Stimulated activated CD8-positive, alpha-beta memory T cell treated with anti-CD3 and anti-CD28 coated beads, Interleukin-7, amount 100 ng/mL, for 48 hours (primary cell): Measurements from ENCODE around the gene JARID2.

Experiments
- DNase-seq, 2 donors: peaks; one replicate each; pipeline ENCODE4 v3.0.0-alpha.2; 2020; ENCODE audit warnings: low read depth in 1 of 2; ENCODE audit errors: extremely low read depth in 1 of 2

The JARID2 gene

GRCh38 chr6:15500078-15500740, 254.3 kb downstream of the JARID2 start:
- DNase-seq, result no peak

DNA sequence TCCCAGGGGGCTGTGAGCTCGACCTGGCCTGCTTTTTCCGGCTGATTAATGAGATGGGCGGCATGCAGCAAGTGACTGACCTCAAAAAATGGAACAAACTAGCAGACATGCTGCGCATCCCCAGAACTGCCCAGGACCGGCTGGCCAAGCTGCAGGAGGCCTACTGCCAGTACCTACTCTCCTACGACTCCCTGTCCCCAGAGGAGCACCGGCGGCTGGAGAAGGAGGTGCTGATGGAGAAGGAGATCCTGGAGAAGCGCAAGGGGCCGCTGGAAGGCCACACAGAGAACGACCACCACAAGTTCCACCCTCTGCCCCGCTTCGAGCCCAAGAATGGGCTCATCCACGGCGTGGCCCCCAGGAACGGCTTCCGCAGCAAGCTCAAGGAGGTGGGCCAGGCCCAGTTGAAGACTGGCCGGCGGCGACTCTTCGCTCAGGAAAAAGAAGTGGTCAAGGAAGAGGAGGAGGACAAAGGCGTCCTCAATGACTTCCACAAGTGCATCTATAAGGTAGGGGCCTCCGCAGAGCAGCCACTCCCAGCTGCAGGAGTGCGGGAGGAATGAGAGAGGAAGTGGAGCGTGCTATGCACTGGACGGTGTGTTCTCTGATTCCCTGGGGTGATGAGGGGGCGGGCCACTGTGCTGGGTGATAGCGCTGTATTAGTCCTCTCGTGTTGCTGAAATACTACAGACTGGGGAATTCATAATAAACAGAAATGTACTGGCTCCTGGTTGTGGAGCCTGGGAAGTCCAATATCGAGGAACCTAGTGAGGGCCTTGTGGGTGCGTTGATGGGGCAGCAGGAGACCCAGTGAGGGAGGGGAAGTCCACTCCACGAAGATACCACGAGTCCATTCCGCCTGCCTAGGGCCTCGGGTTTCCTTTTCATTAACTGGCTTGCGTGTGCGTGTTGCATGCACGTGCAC, 255.3 kb downstream of the JARID2 start:
- no peak for DNase-seq

DNA sequence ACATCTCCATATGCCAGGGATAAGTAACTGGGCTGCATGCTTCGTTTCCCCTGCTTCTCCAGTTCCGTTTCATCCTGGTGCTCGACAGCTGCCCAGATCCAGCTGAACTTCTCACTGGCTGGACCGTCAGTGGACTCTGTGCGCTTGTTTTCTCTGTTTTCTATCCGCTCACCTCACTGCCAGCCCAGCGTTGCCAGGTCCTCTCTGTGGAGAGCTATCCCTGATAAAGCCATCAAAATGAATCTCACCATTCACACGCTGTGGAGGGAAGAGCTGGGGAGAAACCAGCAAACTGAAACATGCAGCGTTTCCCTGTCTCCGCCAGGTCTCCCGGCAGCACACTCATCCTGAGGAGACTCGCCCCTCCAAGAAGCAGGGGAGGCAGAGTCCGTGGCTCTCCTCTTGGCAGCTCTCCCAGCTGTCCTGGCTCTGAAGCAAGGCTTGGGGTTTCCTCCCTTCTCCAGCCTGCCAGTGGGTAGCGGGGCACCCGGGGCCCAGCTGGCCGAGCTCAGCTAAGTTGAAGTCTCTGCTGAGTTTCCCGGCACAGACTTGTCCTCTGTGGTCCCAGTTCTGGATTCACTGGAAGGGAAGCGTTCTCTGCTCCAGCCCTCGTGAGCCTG, 256.1 kb downstream of the JARID2 start:
- no peak for DNase-seq

- DNase-seq, result no peak
Measured at GRCh38 chr6:15502446-15503345, 256.8 kb downstream of the JARID2 start.

DNA sequence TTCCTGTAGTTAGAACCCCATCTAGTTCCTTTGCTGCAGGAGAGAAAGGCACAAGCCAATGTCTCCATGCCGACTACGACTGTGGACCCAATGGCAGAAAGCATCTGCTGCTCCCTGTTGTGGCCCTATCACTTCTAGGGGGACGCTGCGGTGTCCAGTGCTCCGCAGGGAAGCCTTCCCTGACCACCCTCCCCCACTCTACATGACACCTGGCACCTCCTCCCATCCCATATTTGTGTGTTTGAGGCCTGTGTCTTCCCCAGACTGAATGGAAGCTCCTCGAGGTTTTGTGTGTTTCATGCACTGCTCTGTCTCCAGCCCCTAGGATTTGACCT, 257.4 kb downstream of the JARID2 start:
- DNase-seq, result no peak

DNA sequence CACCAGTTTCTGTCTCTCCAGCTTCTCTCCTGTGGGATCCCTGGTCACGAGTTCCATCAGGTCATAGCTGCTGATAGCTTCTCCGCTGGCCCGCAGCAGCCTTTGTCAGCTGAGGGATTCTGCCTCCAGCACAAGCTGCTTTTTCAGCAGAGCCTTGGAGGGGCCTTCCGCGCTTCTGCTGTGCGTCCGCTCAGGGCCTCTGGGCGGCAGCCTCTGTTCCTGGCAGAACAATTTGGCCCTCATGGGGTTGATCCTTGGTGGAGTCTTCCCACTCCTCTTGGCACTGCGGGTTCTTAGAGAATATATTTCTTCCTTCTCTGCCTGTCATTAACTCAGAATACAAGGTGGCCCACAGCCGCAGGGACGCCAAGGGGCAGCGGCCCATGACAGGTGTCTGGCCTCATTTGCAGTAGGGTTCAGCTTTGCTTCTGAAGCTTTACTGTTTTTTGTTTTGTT, 258.2 kb downstream of the JARID2 start:
- DNase-seq, result no peak

DNA sequence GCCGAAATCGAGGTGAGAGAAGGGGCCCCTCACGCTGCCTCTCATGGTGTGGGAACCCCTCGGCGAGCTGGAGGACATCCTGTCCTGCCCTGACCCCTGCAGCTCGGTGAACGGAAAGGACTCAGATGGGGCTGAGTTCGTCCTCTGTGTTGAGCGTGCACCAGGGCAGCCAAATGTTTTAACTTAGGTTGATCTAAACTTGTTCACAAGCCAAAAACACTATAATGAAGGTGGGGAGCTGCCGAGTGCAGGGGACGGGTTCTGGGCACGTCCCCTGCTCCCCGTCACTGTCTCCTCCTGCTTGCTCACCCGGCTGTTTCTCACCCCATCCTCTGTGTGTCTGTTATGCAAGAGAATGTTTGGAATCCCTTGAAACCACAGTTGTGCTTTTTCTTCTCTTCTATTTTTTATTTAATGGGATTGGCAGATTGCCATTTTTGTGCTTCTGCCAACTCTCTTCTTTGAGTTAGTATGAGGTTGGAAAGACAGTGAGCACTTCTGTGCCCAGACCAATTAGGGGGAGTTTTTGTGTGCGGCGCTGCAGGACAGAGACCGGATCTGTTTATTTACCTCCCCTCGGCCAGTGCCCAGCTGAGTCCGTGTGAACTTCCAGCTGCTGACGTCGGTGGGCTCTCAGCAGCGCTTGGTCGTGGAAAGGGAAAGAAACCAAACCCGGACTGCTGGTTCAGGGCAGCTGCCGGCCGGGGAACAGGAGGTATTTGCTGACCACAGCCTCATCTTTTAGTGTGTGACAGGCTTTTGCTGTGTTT, 258.9 kb downstream of the JARID2 start:
- DNase-seq, result no peak

GRCh38 chr6:15505463-15505918, 259.6 kb downstream of the JARID2 start:
- DNase-seq, result no peak

GRCh38 chr6:15506066-15506465, 260.2 kb downstream of the JARID2 start:
- DNase-seq, result no peak

- DNase-seq, result no peak
Measured at GRCh38 chr6:15507221-15507620, 261.4 kb downstream of the JARID2 start.

DNA sequence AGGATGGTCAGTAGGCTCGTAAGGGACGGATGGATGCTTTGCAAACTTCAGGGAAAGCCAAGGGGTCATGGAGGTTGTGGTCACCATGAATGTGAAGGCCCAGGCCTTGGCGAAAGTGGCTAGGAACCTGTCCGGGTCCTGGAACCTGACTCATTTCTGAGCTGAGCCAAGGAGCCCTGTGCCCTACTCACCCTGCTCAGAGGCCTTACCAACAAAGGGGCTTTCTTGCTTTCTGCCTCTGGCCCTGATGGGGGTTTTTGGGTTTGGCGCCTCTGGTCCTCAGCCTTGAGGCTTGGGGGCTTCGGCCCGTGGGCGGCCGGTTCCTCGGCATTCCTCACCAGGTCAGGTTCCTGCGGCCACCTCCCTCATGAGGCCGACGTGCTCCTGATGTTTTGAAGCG, 261.9 kb downstream of the JARID2 start:
- no peak for DNase-seq

DNA sequence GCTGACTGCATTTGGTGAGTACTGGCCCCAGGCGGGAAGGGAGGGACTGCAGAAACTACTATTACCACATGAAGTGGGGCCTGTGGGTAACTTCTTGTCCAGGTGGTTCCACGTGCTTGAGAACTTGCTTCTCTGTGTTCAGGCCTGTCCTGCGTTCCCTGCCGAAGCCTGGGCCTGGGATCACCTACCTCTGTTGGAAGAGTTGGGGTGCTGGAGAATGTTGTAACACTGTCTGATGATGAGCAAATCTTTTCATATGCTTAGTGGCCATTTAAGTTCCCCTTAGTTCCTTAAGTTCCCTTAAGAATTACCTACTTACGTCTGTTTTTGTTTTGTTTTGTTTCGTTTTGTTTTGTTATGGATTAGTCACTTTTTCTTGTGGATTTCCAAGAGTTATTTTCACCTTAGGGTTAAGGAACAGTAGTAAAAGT, 262.6 kb downstream of the JARID2 start:
- no peak for DNase-seq

DNA sequence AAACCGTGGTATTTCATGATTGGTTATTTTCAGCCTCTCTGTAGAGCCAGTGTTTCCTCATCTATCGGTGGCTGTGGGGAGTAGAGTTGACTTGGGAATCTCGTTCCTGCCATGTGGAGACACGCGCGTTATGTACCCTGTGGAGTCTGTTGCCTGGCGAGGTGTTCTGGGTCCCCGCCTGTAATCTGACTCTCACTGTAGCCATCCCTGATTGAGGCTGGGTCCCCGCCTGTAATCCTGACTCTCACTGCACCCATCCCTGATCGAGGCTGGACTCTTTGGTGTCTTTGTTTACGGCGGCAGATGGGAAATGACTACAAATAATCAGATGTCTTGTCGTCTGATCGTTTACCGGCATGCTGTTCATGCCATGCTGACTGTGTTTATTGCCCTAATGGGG, 263.1 kb downstream of the JARID2 start:
- no peak for DNase-seq

GRCh38 chr6:15509335-15509933, 263.6 kb downstream of the JARID2 start:
- no peak for DNase-seq

GRCh38 chr6:15510121-15510520, 264.3 kb downstream of the JARID2 start:
- no peak for DNase-seq

DNA sequence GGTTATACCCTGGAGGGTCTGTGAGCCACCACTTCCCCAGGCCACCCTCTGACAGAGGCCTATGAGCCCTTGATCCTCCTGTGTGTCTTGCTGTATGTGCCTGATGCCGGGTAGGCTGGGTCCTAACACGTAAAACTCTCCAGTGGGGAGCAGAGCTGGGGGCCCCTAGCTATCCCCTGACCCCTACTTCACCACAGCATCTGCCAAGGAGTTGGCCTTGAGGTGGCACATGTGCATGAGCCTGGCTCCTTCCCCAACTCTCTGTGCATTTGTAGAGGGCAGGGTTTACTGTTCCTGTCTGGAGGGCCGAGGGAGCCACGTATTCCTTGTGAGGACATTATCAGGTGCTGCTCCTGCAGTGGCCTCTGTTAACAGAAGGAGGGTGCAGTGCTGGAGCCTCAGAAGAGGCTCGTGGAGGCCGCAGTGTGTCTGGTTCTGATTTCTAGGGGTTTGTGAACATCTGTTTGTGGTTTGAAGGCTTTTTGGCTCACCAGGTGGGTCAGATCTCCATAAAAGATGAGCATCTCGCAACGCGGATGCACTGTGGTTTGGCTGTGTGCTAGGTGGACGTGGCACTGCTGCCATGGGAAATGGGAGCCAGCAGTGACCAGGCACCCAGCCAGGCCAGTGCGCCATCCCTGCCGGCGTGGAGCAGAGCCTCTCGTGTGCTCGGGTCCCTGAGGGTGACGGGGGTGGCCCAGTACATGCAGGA, 264.8 kb downstream of the JARID2 start:
- no peak for DNase-seq

DNA sequence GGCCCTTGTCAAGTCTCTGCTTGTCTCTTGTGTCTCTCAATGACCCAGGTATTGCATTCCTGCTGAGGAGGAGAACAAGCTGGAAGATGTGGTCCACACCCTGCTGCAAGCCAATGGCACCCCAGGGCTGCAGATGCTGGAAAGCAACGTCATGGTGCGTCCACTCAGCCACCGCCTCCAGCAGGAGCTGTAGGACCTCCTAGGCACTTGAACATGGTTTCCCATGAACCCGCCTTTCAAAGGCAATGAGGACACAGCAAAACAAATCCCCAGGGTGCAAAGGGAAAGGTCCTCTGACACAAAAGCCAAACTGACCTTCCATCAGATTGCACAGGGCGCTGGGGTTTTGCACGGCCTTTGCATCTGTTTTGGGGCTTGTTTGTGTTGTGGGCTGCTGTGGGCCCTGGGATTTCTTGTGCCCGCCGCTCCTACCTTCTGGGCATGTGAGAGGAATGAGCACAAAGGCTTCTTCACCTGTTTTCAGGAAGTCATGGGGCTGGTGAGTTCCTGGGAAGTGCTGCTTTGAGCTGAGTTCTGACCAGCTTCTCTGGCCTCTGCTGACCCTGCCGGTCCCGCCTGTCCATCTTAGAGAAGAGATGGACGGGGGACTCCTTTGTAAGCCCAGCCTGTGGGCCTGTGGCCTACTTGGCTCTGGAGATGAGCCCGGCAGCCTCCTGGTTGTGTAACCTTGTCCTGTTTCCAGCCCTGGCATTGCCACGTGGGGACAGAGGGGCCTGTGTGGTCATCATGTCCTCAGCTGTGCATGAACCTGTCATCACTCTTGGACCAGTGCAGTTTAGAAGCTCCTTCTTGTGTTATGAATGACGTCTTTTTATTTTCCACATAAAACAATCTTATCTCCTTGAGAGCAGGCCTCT, 265.6 kb downstream of the JARID2 start:
- DNase-seq, result no peak

DNA sequence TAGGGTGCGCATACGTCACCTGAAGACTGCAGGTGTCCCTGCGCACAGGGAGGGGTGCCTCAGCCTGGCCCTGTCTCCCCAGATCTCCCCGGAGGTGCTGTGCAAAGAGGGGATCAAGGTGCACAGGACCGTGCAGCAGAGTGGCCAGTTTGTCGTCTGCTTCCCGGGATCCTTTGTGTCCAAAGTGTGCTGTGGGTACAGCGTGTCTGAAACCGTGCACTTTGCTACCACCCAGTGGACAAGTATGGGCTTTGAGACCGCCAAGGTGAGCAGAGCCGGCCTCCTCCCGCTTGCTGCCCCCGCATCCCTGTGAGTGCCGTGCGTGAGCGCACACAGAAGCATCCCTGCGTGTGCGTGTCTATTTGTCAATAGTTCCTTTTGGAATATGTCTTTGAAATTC, 266.3 kb downstream of the JARID2 start:
- no peak for DNase-seq
